HG03558 (cell line): ENCODE measurements around the gene FKBP1B.
"Not testable (repeated sequence)": the region's sequence is repeated elsewhere in the genome, so short reads cannot be mapped to it uniquely, and the experiment has no call there.

Experiments
- ATAC-seq: cut with Tn5 transposase; IDR thresholded peaks from one replicate; pipeline ENCODE4 v1.9.1; 2021; ENCODE audit warnings: moderate number of reproducible peaks; ENCODE audit not compliant: unreplicated experiment; ENCODE audit errors: extremely low read depth

Gene FKBP1B

GRCh38 chr2:24049485-24050021, at the start of gene FKBP1B:
Gene FKBP1B (plus strand): TSS chr2:24049741. CDS start chr2:24049850, 109 bp downstream.
- no peak for ATAC-seq

DNA sequence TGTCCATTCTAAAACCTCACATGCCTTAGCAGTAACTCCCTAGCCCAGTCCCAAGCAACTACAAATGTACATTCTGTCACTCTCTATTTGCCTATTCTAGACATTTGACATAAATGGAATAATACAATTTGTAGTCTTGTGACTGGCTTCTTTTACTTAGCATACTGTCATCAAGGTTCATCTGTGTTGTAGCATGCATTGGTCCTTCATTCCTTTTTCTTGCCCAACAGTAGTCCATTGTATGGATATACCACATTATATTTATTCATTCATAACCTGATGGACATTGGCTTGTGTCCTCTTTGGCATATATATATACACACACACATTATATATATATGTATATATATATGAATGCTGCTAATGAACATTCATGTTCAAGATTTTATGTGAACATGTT, 41.8 kb upstream of the FKBP1B start:
- ATAC-seq: no peak

- ATAC-seq: no peak
These were observed 40.7 kb upstream of the FKBP1B start for GRCh38 chr2:24008672-24009366.

DNA sequence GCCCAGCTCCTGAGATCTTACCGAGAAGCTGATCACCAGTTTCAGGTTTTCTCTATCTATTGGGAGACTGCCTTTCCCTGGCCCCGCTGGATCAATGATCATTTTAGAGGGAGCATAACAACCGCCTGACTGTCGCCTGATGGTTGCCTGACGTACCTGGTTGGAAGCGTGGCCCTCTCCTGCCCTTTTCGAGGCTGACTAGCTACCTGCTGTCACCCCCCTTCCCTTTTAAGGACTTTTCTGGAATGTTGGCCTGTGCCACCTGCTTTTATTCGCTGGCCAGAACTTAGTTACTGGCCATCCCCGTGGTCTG, 40.2 kb upstream of the FKBP1B start:
- ATAC-seq: no peak

GRCh38 chr2:24009680-24010476, 39.7 kb upstream of the FKBP1B start, which contains the start of gene MFSD2B:
Gene MFSD2B (plus strand): TSS chr2:24010085. CDS start chr2:24010097, 12 bp downstream.
- ATAC-seq: no peak

- ATAC-seq: no peak
These were observed 38.9 kb upstream of the FKBP1B start for GRCh38 chr2:24010477-24011249.

GRCh38 chr2:24011250-24012104, 38.1 kb upstream of the FKBP1B start:
- ATAC-seq: no peak

DNA sequence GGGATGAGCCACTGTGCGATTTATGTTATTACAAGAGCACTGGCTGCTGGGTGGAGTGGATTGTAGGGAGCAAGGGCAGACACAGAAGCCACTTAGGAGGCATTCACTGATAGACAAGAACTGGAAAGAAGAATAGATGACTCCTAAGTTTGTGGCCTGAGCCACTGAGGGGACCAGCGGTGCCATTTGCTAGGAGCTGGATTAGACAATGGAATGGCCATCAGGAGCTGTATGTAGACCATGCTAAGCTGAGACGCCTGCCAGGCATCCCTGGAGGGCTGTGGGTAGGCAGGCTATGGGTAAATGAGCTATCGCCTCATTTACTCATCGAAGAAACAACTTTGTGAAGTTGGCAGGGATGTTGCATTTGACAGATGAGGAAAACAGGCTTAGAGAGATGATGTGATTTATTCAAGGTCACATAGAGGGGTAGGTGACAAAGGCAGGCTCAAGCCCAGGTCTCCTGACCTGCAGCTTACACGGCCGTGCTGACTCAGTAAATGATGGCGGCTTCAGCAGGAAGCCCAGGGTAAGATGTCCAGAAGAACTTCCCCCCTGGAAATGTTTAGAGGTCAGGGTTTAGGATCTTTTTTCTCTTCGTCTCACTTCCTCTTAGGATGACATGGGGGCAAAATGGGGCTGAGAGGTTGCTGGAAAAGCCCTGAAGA, 36.9 kb upstream of the FKBP1B start:
- ATAC-seq: no peak

GRCh38 chr2:24014902-24015301, 34.6 kb upstream of the FKBP1B start:
- ATAC-seq: not testable (repeated sequence)

GRCh38 chr2:24015562-24016375, 33.8 kb upstream of the FKBP1B start:
- ATAC-seq: no peak

DNA sequence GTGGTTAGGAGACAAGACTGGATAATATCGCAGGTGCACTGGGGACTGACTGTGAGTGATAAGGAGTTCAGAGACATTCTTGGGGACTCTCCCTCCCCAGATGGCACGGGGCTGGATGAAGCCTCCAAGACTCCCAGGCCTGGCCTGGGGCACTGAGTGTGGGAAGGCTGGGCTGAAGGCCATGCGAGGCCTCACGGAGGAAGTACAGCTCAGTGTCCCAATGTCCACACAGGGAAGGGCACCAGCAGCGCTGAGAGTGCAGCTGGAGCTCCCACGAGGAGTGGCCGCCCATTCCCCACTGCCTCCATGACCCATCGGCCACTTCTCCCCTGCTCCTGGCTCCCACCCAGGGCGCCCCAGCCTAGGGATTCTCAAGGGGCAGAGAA, 33.2 kb upstream of the FKBP1B start:
- ATAC-seq: no peak

DNA sequence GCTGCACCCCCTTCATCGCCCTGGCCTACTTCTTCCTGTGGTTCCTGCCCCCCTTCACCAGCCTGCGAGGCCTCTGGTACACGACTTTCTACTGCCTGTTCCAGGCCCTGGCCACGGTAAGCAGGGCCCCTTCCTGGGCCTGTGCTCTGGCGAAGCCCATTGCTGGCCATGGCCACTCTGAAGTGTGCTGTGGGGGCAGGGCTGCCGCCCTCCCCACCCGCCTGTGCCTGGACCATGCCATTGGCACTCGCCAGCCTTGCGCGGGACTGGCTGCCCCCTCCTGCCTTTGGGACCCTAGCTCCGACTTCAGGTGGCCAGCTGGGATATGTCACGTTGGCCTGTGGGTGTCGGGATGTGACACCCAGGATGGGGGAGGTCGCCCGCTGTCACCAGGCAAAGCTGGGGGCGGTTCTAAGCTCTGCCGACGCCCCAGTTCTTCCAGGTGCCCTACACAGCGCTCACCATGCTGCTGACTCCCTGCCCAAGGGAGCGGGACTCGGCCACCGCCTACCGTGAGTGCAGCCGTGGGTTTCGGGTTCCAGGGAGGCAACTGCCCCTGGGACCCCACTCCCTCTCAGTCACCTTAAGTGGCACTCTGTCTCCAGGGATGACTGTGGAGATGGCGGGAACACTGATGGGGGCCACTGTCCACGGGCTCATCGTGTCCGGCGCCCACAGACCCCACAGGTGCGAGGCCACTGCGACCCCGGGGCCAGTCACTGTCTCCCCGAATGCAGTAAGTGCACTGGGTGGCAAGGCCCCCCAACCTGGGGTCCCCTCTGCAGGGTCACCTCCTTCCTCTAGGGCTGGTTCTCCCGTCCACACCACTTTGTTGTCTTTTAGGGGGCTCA, 32.5 kb upstream of the FKBP1B start:
- ATAC-seq: no peak

DNA sequence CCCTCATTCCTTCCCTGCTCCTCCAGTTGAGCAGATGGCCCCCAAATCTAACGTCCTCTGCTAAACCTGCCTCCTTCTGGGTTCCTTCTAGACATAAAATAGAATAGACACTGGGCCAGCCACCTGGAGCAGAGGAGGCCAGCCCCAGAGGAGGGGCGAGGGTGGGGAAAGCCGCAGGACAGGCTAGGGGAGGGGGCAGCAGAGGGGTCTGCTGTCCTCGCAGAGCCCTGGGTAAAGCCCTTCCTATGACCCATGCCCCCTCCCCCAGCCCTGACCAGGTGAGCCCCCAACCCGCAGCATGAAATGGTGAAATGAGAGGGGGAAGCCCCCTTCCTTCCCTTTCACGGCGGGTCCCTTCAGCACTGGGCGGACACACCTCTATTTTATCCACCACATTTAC, 31.8 kb upstream of the FKBP1B start:
- no peak for ATAC-seq

- ATAC-seq: no peak
These were observed 31.3 kb upstream of the FKBP1B start for GRCh38 chr2:24018241-24018640.

DNA sequence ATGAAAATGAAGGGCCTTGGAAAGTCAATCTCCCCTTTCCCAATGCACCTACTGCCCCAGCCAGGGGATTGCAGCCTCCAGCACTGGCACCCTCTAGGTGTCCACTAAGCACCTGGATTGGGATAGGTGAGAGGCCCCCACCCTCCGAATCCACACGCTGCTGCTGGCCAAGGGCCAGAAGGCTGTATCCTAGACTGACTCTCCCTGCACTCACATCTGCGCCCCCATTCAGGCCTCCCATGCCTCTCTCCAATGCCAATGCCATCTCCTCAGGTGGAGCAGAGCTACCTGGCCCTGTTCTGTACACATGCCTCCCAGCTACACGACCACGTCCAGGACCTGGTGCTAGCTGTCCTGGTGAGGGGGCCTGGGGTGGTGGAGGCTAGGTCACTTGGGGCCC, 29.8 kb upstream of the FKBP1B start:
- no peak for ATAC-seq

- ATAC-seq: no peak
These were observed 29.3 kb upstream of the FKBP1B start for GRCh38 chr2:24020244-24020643.

- ATAC-seq: no peak
These were observed 28.2 kb upstream of the FKBP1B start for GRCh38 chr2:24021122-24021998.
